DND-41 (cell line): Measurements from ENCODE around the gene SIPA1.
"Not testable (repeated sequence)": the region's sequence is repeated elsewhere in the genome, so short reads cannot be mapped to it uniquely, and the experiment has no call there.

Experiments
- CTCF ChIP-seq: IDR thresholded peaks from 2 replicates; pipeline ENCODE4 v1.5.1; 2012; ENCODE audit warnings: borderline replicate concordance, low read length, moderate library complexity, mild to moderate bottlenecking; ENCODE audit not compliant: poor library complexity, severe bottlenecking; ENCODE audit errors: extremely low read depth
- EZH2 ChIP-seq: IDR thresholded peaks from 3 replicates; pipeline ENCODE4 v1.6.1; 2012; ENCODE audit warnings: borderline replicate concordance, low read depth, mild to moderate bottlenecking, moderate library complexity, low read length, inconsistent platforms; ENCODE audit not compliant: severe bottlenecking

DNA sequence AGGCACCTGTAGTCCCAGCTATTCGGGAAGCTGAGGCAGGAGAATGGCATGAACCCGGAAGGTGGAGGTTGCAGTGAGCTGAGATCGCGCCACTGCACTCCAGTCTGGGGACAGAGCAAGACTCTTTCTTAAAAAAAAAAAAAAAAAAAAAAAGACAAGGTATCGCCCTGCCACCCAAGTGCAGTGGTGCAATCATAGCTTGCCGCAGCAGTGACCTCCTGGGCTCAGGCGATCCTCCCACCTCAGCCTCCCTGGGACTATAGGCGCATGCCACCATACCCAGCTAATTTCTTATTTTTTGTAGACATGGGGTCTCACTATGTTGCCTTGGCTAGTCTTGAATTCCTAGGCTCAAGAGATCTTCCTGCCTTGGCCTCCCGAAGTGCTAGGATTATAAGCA lies 23.0 kb downstream of the SIPA1 start:
- TF ChIP-seq CTCF, EZH2: not testable (repeated sequence)
